Measurements from ENCODE around the gene FKBP5. TPM values are rescaled to one million over a fixed set of nuclear protein-coding genes. Genes with fewer than 3 reads are reported as not detected.
"Not testable (repeated sequence)": the region's sequence is repeated elsewhere in the genome, so short reads cannot be mapped to it uniquely, and the experiment has no call there.

Gene FKBP5
- polyA plus RNA-seq, 5 donors, result 15.8 to 19.5 (median 16.6) TPM

DNA sequence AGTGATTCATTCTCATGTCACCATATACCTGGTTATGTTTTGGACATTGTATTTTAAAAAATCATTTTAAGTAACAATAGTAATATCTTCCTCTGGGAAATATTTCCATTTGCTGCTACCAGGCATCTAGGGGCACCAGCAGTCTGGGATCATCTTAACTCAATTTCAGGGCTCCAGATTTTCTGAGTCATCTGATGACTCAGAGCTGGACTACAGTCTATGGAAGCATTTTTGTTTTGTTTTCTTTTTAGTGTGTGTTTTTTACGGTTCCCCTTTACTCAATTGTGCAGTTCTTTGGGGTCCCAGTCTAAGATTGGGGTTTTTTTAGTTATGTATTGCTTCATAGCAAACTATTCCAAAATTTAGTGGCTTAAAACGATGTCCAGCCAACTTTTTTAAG is 5.7 kb upstream of the FKBP5 start:
- no peak for DNase-seq

DNA sequence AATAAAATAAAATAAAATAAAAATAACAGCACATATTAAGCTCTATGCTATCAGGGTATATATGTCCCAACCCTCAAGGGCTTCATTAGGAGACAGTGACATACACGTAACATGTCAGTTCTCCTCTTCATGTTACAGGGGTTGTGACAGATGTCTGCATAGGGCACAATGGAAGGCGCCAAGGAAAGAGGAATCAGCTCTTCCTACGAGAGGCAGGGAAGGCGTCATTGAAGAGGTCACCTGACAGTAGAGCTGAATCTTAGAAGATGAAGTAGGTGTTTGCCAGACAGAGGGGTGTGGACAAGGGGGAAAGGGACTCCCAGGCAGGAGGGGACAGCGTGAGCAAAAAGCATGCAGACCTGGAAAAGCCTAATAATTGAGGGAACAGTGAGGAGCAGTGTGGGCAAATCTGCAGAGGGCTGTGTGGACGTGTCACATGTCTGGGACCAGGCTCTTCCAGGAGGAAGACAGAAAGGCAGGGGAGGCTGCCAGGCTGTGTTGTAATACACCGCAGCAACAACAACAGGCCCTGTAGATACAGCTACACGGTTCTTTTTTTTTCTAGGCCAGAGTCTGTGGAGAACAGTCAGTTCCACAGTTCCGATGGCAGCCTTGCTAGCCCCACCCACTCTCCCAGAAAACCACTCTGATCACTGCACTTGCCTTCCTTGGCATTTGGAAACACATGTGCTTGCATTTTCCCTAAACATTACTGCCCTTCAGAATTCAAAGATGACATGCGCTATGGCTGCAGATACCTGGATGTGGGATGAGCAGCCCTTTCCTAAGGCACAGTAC is 2.5 kb upstream of the FKBP5 start:
- DNase-seq, result peak; percentile 58 to 60

DNA sequence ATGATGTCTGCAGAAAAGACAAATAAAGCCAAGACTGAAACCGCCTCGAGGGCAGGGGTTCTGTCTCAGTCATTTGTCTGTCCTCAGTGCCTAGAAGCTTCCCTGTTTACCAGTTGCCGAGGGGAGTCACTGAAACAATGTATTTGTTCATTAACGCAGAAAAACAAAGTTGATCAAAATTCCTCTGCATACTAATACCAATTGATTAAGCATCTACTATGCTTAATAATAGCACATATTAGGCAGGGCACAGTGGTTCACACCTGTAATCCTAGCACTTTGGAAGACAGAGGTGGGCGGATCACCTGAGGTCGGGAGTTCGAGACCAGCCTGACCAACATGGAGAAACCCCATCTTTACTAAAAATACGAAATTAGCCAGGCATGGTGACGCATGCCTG is 1.8 kb upstream of the FKBP5 start:
- DNase-seq, result no peak

DNA sequence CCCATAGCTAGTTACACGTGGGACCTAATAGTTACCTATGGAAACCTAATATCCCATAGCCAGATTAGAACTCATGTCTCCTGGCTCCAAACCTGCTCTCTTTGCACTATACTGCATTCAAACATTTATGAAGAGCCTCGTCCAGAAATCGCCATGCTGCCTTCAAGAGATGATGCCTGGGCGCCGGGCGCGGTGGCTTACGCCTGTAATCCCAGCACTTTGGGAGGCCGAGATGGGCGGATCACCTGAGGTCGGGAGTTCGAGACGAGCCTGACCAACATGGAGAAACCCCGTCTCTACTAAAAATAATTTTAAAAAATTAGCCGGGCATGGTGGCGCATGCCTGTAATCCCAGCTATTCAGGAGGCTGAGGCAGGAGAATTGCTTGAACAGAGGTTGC is 1.3 kb upstream of the FKBP5 start:
- DNase-seq, result not testable (repeated sequence)

DNA sequence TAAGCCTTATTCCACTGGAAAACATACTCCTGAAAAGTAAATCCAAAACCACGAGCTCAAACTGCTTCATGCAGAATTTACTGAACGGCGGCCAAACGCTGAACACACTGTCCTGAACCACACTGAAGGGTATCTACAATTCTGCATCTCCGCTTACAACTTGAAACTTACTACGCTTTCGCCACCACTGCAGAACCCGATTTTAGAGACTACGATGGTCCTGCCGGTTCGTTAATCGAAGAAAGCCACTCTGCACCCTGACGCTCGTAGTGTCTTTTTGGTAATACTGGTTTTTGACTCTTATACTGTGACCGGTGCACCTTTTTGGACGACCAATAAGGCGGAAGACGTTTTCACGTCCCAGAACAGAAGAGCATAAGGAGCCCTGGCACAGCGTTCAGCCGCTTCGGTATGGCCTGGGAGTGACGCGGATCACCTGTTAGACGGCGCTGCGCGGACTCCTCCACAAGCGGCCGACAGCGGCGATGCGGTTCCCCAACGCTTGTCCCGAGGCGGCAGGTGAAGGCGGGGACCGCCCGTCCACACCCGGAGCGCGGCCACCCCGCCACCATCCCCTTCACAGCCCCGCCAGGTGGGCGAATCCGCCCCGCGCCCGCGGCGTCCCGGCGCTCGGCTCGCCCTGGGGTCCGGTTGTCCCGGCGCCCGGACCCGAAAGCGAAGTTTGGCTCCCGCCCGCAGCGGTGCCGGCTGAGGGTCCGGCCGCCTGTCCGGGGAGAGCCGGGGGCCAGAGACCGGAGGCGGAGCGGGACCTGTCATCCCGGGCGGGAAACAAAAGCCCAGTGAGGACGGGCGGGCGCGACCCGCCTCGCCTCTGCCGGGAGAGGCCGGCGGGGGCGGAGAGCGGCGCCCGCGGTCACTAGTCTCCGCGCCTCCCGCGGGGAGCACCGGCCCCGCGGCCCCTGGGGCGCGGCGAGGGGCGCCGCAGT is 784 bp downstream of the FKBP5 start:
- DNase-seq, result peak; percentile 34 to 42

DNA sequence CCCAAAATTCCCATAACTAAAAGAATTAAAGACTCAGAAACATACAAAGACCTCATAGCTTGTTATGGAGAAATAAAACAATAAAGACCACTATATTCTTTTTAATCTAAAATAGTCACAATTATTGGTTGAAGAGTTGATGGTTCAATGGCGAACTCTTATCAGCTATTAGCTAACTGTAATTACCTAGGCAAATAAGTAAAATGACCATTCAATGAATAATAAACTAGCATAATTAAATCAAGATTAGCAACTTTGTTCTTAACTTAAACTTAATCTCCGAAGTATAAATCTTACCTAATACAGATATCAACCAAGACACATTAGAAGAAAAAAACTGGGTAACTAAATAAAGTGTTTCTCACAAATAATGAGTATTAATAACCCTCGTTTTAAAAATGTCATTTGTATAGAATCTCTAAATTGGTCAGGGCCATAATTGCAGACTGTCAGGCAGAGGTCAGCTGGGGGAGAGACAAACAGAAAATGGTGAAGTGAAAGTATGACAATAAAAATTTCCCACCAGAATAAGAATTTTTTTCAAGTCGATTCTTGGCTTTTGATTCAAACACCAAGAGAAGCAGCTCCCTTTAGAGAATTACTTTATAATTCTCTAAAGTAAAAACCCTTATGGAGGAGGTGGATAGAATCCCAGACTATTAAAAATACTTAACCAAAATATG is 1.7 kb downstream of the FKBP5 start:
- DNase-seq, result no peak

DNA sequence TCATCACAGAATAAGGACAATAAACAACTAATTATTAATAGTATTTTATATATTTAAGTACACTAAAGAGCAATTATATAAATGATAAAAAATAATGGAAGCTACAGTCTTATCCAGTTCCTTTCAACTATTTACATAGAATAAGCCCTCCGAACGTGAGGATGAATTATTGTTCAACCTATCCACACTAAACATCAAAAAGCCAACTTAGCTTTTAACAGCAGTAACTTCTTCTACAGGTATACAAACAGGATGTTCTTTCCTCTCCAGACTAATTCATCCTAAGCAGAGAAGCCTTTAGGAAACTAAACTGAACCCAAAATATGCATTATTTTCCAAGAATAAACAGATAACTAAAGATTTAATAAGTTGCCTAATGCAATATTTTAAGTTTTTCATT is 2.3 kb downstream of the FKBP5 start:
- no peak for DNase-seq

DNA sequence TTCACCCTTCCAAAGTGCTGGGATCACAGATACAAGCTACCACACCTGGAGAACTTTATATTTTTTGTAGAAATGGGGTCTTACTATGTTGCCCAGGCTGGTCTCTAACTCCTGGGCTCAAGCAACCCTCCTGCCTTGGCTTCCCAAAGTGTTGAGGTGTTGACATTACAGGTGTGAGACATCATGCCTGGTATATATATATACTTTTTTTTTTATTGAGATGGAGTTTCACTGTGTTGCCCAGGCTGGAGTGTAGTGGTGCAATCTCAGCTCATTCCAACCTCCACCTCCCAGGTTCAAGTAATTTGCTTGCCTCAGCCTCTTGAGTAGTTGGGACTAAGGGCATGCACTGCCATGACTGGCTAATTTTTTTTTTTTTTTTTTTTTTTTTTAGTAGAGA is 5.4 kb downstream of the FKBP5 start:
- DNase-seq, result no peak

DNA sequence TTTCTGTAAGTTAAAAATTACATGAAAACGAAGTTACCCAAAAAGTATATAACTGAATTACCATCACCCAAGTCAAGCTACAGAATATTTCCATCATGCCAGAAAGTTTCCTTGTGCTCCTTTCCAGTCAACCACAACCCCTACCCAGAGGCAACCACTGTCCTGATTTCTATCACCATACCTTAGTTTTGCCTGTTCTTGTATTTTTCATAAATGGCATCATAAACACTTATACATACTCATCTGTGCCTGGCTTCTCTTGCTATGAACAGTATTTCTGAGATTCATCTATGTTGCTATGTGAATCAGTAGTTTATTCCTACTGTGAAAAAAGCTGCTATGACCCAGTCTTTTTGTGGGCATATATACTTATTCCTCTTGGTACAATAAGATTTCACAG is 7.4 kb downstream of the FKBP5 start:
- no peak for DNase-seq

DNA sequence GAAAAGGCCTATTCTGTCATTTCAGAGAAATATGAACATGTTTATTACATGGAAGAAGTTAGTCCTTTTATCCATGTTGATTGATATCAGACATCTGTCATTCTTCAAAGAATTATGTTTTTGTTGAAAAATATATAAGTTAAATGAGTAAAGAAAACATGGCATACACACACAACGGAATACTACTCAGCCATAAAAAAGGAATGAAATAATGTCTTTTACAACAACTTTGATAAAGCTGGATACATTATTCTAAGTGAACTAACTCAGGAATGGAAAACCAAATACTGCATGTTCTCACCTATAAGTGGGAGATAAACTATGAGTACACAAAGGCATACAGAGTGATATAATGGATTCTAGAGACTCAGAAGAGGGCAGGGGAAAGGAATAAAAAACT is 9.3 kb downstream of the FKBP5 start:
- DNase-seq, result no peak

DNA sequence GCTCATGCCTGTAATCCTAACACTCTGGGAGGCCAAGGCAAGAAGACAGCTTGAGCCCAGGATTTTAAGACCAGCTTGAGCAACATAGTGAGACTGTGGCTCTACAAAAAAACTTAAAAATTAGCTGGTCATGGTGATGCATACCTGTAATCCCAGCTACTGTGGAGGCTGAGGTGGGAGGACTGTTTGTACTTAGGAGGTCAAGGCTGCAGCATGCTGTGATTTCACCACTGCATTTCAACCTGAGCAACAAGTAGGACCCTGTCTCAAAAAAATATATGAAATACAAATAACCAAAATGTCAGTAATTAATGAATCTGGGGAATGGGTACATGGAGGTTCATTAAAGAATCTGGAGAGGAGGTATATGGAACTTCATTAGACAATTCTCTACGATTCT is 9.9 kb downstream of the FKBP5 start:
- no peak for DNase-seq

DNA sequence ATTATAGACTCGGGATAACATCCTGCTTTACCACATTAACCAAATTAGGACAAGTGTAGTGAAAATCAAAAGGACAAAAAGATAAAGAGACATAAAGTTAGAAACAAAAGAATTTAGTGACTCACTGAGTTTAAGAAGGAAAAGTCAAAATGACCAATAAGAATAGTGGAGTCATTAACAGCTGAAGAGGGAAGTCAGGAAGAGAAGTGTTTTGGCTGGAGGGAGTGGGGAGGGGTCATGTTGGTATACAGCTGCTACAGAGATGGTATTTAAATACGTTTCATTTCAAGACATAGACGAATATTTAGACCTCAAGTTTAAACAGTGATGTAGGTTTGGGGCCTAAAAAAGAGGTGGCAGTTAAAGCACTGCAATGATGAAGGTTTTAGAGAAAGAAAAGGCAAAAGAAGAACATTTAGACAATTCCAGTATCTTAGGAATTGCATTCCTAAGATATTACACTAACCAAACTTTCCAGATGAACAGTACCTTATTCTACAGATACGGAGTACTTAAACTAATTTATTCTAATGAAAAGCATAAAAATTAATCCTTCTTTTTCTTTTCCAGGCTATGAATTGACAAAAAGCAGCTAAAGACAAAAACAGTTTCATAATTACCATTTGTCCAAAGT is 10.6 kb downstream of the FKBP5 start:
- DNase-seq, result no peak

DNA sequence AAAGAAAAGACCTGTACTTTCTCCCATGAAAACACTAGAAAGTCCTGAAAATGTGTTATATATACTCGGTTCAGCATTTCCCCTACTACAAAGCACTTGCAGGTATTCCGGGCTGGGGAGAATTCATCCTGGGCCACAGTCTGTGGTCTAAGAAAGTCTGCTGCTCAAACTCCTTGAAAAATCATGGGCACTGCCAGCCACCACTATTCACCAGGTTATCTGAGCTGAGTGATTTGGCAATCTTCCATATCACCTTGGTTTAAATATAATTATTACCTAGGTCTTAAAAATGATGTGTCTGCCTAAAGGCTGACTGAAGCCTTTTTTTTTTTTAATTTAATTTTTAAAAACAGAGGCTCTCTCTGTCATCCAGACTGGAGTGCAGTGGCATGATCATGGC is 11.3 kb downstream of the FKBP5 start:
- no peak for DNase-seq

DNA sequence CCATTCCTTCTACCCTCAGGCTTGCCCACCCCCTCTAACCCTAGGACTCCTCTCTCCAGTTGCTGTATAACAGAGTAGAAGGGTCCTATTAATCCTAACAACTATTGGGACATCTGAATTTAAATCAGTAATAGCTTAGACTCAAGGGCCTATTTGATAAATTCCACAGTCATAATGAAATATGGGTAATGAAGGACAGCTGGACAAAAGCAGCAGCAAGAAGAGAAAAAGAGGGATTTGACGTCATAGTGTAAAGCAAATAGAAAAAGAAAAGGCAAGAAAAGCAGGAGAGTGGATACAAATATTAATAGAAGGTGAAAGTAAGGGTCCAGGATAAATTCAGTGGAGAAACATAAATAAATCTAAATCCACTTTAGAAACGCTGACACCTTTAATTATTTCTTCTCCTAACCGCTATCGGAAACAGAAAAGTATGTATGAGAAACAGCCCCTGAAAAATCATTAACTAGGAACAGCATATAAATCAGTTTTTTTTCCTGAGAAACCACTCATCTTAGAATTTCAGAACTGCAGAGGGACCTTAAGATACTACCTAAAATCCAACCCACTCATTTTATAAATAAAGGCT is 12.8 kb downstream of the FKBP5 start:
- no peak for DNase-seq

DNA sequence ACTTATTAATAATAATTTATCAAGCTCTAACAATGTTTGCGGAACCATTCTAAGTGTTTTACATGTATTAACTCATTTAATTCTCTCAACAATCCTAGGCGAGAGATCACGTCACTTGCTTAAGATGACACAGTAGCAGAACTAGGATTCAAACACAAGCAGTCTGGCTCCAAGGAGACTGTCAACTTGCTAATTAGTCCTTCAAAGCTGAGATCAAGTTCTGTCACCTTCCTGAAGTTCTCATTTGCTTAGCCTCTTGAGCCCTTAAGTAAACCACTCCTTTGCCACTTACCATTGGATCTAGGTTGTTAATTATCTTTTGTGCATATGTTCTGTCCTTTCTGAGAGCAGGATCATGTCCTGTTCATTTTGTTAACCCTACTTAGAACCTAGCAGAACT is 14.1 kb downstream of the FKBP5 start:
- no peak for DNase-seq

DNA sequence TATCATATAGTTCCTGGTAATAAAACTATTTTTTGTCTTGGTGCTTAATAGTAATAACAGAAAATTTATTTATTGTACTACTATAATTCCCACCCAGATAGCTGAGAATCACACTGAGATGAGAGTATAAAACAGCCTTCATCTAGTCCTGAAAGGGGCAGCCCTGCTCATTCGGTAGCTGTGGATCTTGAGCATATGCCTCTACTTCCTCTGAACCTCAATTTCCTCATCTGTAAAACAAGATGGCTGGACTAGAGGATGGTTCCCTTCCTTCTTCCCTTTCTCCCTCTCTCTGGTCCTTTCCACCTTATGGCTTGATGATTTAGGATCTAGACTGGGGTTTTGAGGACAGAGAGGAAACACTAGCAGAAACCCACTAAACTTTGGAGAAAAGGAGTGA is 15.0 kb downstream of the FKBP5 start:
- DNase-seq, result no peak

DNA sequence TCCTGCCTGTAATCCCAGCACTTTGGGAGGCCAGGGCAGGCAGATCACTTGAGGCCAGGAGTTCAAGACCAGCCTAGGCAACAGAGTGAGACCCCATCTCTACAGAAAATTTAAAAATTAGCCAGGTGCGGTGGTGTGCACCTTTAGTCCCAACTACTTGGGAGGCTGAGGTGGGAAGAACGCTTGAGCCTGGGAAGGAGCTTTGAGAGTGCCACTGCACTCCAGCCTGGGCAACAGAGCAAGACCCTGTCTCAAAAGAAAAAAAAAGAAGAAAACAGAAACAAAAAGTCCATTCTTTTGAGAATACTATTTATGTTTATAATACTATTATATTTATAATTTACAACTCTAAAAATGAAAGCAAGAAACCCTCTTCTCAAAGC is 15.4 kb downstream of the FKBP5 start:
- not testable (repeated sequence) for DNase-seq

DNA sequence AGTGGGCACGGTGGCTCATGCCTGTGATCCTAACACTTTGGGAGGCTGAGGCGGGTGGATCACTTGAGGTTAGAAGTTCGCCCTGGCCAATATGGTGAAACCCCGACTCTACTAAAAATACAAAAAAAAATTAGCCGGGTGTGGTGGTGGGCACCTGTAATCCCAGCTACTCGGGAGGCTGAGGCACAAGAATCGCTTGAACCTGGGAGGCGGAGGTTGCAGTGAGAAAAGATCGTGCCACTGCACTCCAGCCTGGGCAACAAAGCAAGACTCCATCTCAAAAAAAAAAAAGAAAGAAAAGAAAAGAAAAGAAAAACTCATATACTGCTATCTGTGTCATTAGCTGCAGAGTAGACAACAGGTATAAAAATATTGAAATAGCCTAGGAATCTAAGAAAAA is 18.3 kb downstream of the FKBP5 start:
- not testable (repeated sequence) for DNase-seq

DNA sequence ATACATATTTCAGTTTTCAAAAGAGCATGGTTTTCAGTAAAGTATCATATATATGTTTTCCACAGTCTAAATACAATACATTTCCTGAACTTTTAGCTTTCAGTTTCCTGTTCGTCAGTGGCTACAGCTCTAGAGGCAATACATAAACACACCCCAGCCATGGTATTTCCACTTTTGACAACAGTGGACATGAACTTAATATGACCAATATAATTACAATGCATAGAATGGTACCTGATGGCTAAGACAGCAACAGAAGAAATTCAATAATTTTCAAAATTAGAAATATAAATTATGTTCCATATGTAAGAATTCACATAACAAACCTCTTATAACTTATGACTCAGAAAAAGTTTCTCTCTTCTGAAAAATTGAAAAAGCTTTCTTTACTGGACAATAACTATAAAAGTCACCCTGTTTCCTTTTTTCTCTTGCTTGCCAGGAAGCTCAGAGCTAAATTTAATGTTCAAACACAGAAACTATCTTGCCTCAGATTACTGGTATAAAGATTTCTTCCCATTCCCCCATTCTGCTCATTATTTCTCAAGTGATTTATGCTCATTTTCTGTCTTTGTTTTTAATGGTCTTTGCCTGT is 19.2 kb downstream of the FKBP5 start:
- no peak for DNase-seq

DNA sequence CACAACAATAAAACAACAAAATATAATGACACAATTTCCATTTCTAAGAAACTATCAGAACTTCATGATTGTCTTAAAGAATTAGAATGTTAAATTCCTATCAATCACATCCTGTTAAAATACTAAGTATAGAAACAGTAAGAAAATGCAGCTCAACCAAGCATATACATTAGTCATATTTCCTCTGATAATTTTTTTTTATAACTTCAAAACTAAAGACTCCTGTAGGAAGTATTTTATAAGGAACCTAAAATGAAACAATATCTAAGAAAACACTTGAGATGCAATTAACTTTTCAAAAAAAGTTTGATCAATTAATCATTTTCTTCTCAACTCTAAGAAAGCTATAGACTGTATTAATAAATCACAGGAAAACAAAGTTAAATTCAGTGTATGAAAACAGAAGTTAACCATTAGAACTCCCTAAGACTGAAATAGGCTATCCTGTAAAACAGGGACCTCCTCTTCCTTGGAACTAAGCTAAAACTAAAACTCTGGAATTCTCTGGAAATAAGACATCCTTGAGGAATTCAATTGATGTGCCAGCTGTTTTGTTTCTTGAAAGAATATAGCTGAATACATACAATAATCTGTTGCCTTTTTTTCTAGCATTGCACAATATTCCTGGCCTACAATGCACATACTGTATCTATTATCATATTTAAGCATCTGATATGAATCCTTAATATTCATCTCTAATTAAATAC is 19.8 kb downstream of the FKBP5 start:
- DNase-seq, result peak; percentile 55 to 57
